Gastroesophageal sphincter (tissue), 3 donors: ENCODE measurements around the gene TXNDC9.

Experiments used
- CTCF ChIP-seq, 4 experiments: fragments of 200-600 bp in 2 of 4; fragments of 450-650 bp in 2 of 4; sonication (generic) in 1 of 4; IDR thresholded peaks; one replicate each; pipeline ENCODE4 v1.5.1; 2017 to 2019; ENCODE audit warnings: antibody characterized with exemption in 4 of 4, mild to moderate bottlenecking in 2 of 4, moderate library complexity in 2 of 4
- POLR2A ChIP-seq, 2 donors: fragments of 450-650 bp; IDR thresholded peaks; one replicate each; pipeline ENCODE4 v1.6.1; 2017; ENCODE audit warnings: antibody characterized with exemption in 2 of 2, mild to moderate bottlenecking in 2 of 2, moderate library complexity in 1 of 2

GRCh38 chr2:99285526-99285925 lies 50.6 kb downstream of the TXNDC9 start:
- TF ChIP-seq POLR2A (IDR thresholded peaks at IDR 0.05): no peak
- no peak for TF ChIP-seq CTCF (IDR thresholded peaks at IDR 0.05)
